ENCODE results near the gene GRIN2D. TPM values are rescaled to one million over a fixed set of nuclear protein-coding genes. Genes with fewer than 3 reads are reported as not detected.
"Not testable (repeated sequence)": the region's sequence is repeated elsewhere in the genome, so short reads cannot be mapped to it uniquely, and the experiment has no call there.

Gene GRIN2D
- total RNA-seq, 1 donor from 2014 or later, result 1.2 TPM

- H3K4me1 Mint-ChIP-seq, result peaks cover 14% of the 10 kb centered on the region
- H3K27me3 Mint-ChIP-seq, result no peaks in the 10 kb centered on the region
- intact Hi-C loops (cut with micrococcal nuclease), result no loop called here
- H3K27ac Mint-ChIP-seq, result no peak overlapping the region
- DNase-seq (no peak), ATAC-seq (ENCODE audit: low read depth) (no peak)
- no peak for TF ChIP-seq CTCF (IDR thresholded peaks at IDR 0.05)
- peaks cover 72% of the 10 kb centered on the region for H3K36me3 Mint-ChIP-seq (ENCODE audit: low read depth)
- no peak overlapping the region for H3K4me3 Mint-ChIP-seq
- ChIA-PET CTCF (no interaction called here), POLR2A (interaction anchor here (0.6 kb wide), 2 partner anchors 12 to 37 kb away, joined by 3 to 4 read pairs; no protein-coding TSS in a partner anchor)
- no peaks in the 10 kb centered on the region for H3K9me3 Mint-ChIP-seq
Measured at GRCh38 chr19:48386981-48387380, 6.5 kb upstream of the GRIN2D start.

GRCh38 chr19:48390188-48391099, 3.0 kb upstream of the GRIN2D start:
- peak overlapping the region; percentile 88 for H3K27ac Mint-ChIP-seq
- H3K27me3 Mint-ChIP-seq, result peaks cover 11% of the 10 kb centered on the region
- POLR2A ChIA-PET, result interaction anchor here (0.5 to 2.1 kb wide), 10 partner anchors 13 to 490 kb away, joined by 3 to 30 read pairs (median 8); partner anchors contain the start of genes RPL18, SPHK2, SYNGR4 and TMEM143
- TF ChIP-seq CTCF (IDR thresholded peaks at IDR 0.05), result no peak
- ATAC-seq (ENCODE audit: low read depth) (peak; percentile 74), DNase-seq (peak; percentile 57)
- CTCF ChIA-PET, result interaction anchor here (1.1 to 2.2 kb wide), 11 partner anchors 11 to 221 kb away, joined by 3 to 22 read pairs (median 5); partner anchors contain the start of genes SYNGR4 and TMEM143
- H3K9me3 Mint-ChIP-seq, result no peaks in the 10 kb centered on the region
- peaks cover 38% of the 10 kb centered on the region for H3K36me3 Mint-ChIP-seq (ENCODE audit: low read depth)
- intact Hi-C loops (cut with micrococcal nuclease), result loop anchor here (1.0 to 5.0 kb wide), 7 partner anchors 26 to 194 kb away; partner anchors contain the start of genes CYTH2, GRWD1, LMTK3 and SYNGR4
- H3K4me1 Mint-ChIP-seq, result peaks cover 30% of the 10 kb centered on the region
- H3K4me3 Mint-ChIP-seq, result peak overlapping the region; percentile 96

DNA sequence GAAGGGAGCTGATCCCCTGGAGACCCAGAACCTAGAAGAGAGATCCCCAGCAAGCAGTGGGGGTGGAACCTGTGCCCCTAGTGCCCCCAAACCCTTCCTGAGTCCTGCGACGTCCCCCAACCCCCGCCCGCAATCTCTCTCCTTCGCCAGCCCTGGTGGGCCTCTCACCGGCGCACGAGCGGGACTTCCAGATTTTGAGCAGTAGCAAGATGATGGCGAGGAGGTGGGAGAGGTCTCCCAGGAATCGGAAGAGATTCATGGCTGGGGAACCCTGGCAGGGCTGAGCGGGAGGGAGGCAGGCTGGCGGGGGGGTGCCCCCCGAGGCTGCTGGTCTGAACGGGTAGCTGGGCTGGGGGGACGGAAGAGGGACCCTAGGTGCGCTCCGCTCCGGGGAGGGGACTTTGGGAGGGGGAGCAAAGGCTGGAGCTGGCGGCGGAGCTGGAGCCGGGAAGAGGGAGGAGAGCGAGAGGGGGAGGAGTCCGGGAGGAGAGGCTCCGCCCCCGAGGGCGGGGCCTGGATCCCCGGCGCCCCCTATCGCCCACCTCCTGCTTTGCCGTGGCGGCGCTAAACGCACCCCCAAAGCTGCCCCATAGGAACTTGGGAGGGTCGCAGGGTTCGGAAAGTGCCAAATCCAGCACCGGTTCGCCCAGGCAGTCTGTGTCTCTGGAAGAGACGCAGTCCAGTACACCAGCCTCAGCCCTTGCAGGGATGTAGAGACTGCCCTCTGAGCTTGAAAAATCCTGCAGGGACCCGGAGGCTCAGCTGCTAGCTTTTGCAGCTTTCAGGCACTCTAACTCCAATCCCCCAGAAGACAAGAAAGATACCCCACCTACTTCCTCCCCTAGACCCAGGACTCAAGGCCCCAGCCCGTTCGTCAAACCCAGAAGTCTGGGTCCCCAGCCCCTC, 2.1 kb upstream of the GRIN2D start, which contains the start of gene KDELR1:
Gene KDELR1, minus strand, starts transcription at position 452 of the 906 bp plus-strand sequence. Its CDS starts 193 bp downstream, at position 259.
- H3K36me3 Mint-ChIP-seq (ENCODE audit: low read depth), result peaks cover 29% of the 10 kb centered on the region
- peaks cover 35% of the 10 kb centered on the region for H3K4me1 Mint-ChIP-seq
- H3K9me3 Mint-ChIP-seq, result no peaks in the 10 kb centered on the region
- ATAC-seq (ENCODE audit: low read depth) (peak; percentile 84), DNase-seq (peak; percentile 83)
- peaks cover 19% of the 10 kb centered on the region for H3K27me3 Mint-ChIP-seq
- TF ChIP-seq CTCF (IDR thresholded peaks at IDR 0.05), result peak; percentile 51
- intact Hi-C loops (cut with micrococcal nuclease), result loop anchor here (1.0 to 5.0 kb wide), 5 partner anchors 54 to 121 kb away; partner anchors contain the start of genes CYTH2, GRWD1 and LMTK3
- CTCF ChIA-PET, result interaction anchor here (0.8 to 2.2 kb wide), 16 partner anchors 10 to 220 kb away, joined by 3 to 22 read pairs (median 5); partner anchors contain the start of genes SYNGR4 and TMEM143
- H3K4me3 Mint-ChIP-seq, result peak within 1 kb of the TSS; percentile 96
- POLR2A ChIA-PET, result interaction anchor here (0.6 to 2.1 kb wide), 14 partner anchors 9 to 894 kb away, joined by 3 to 30 read pairs (median 5); partner anchors contain the start of genes GRWD1, RPL18, SPHK2 and SYNGR4
- peak within 1 kb of the TSS; percentile 88 for H3K27ac Mint-ChIP-seq

DNA sequence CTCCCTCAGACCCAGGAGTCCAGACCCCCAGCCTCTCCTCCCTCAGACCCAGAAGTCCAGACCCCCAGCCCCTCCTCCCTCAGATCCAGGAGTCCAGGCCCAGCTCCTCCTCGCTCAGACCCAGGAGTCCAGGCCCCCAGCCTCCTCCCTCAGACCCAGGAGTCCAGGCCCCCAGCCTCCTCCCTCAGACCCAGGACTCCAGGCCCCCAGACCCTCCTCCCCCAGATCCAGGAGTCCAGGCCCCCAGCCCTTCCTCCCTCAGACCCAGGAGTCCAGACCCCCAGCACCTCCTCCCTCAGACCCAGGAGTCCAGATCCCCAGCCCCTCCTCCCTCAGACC, 1.5 kb upstream of the GRIN2D start:
- CTCF ChIA-PET, result interaction anchor here (0.8 to 2.2 kb wide), 15 partner anchors 9 to 219 kb away, joined by 3 to 22 read pairs (median 5); partner anchors contain the start of genes SYNGR4 and TMEM143
- not testable (repeated sequence) for ATAC-seq (ENCODE audit: low read depth); DNase-seq; H3K9me3 Mint-ChIP-seq; H3K27ac Mint-ChIP-seq
- Mint-ChIP-seq H3K27me3 (peaks cover 19% of the 10 kb centered on the region), H3K4me3 (peak overlapping the region; percentile 96), H3K4me1 (peaks cover 35% of the 10 kb centered on the region), H3K36me3 (ENCODE audit: low read depth) (peaks cover 25% of the 10 kb centered on the region)
- intact Hi-C loops (cut with micrococcal nuclease), result loop anchor here (5.0 kb wide), 2 partner anchors 60 to 120 kb away; partner anchors contain the start of gene LMTK3
- POLR2A ChIA-PET, result interaction anchor here (0.7 to 2.1 kb wide), 11 partner anchors 8 to 227 kb away, joined by 3 to 30 read pairs (median 5); partner anchors contain the start of genes GRWD1, RPL18, SPHK2 and SYNGR4

Data from activated B cell treated with CpG ODN at 0.5 μM for 24 hours (primary cell).